ENCODE data around the gene LIPK. TPM values are rescaled to one million over a fixed set of nuclear protein-coding genes. Genes with fewer than 3 reads are reported as not detected.

Gene LIPK
- polyA plus RNA-seq, 1 experiment, result not detected

DNA sequence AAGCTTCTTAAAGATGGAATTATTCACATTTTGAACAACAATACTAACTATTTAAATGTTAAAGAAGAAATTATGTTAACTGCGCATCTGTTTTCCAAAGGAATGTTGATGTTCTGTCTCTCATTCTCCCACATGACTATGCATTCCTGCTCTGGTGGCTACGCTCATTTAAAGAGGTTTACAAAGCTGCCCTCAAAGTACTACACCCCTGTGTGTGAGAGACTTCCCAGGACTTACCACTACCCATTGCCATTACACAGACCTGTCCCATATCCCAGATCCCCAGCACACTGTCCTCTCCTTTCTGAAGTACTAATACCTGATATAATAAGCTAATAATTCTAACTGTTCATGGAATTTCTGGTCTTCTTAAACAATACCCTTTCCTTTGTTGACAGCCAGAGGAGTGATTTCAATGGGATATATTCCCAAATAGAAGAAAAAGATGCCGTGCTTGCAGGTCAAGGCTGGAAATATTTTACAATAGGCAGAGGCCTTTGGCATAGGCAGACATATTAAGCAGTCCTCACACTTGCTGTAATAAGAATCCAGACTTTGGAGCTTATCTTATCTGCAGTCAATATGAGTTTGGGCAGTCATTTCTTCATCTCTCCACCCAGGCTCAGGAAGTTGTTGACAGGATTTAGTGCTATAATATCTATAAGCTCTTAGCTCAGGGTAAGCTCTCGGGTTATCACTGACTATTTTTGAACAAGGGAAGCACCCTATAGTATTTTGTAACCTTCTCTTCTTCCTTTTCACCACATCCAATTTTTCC is 29.6 kb upstream of the LIPK start:
- no peak for DNase-seq (ENCODE audit: low read depth, low spot score)
- POLR2A ChIA-PET, result no interaction called here
- TF ChIP-seq, protein P1, sequence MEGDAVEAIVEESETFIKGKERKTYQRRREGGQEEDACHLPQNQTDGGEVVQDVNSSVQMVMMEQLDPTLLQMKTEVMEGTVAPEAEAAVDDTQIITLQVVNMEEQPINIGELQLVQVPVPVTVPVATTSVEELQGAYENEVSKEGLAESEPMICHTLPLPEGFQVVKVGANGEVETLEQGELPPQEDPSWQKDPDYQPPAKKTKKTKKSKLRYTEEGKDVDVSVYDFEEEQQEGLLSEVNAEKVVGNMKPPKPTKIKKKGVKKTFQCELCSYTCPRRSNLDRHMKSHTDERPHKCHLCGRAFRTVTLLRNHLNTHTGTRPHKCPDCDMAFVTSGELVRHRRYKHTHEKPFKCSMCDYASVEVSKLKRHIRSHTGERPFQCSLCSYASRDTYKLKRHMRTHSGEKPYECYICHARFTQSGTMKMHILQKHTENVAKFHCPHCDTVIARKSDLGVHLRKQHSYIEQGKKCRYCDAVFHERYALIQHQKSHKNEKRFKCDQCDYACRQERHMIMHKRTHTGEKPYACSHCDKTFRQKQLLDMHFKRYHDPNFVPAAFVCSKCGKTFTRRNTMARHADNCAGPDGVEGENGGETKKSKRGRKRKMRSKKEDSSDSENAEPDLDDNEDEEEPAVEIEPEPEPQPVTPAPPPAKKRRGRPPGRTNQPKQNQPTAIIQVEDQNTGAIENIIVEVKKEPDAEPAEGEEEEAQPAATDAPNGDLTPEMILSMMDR (IDR thresholded peaks at IDR 0.05; ENCODE audit: low read depth, low read length), result no peak
- no peaks in the 10 kb centered on the region for H3K27me3 ChIP-seq (ENCODE audit: control insufficient read depth, insufficient read depth, low read length)
- H3K27ac ChIP-seq (ENCODE audit: low read depth, low read length), result no peak overlapping the region
- CTCF ChIA-PET, result interaction anchor here (1.0 to 2.8 kb wide), 4 partner anchors 9 to 111 kb away, joined by 3 to 17 read pairs (median 4); partner anchors contain the start of gene RNLS
- H3K4me3 ChIP-seq (ENCODE audit: low read depth, low read length), result no peak overlapping the region
- no peaks in the 10 kb centered on the region for H3K9me3 ChIP-seq (ENCODE audit: control insufficient read depth, insufficient read depth, low read length)

DNA sequence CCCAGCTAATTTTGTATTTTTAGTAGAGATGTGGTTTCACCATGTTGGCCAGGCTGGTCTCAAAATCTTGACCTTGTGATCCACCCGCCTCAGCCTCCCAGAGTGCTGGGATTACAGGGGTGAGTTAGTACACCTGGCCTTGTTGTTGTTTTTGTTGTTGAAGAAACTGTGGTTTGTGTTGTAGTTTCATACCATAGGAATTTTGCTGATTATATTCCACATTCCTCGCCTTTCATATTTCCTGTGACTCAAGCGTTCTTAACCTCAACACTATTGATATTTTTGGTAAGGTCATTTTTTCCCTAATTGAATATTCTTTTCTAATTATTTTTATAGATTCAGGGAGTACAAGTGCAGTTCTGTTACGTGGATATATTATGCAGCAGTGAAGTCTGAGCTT is 25.1 kb upstream of the LIPK start:
- Histone ChIP-seq H3K27me3 (ENCODE audit: control insufficient read depth, insufficient read depth, low read length) (no peaks in the 10 kb centered on the region), H3K4me3 (ENCODE audit: low read depth, low read length) (no peak overlapping the region), H3K9me3 (ENCODE audit: control insufficient read depth, insufficient read depth, low read length) (no peaks in the 10 kb centered on the region), H3K27ac (ENCODE audit: low read depth, low read length) (no peak overlapping the region)
- TF ChIP-seq, protein P1 (IDR thresholded peaks at IDR 0.05; ENCODE audit: low read depth, low read length), result no peak
- CTCF ChIA-PET, result interaction anchor here (1.2 kb wide), 1 partner anchor 12 kb away, joined by 4 read pairs; no protein-coding TSS in a partner anchor
- DNase-seq (ENCODE audit: low read depth, low spot score), result no peak
- POLR2A ChIA-PET, result no interaction called here

DNA sequence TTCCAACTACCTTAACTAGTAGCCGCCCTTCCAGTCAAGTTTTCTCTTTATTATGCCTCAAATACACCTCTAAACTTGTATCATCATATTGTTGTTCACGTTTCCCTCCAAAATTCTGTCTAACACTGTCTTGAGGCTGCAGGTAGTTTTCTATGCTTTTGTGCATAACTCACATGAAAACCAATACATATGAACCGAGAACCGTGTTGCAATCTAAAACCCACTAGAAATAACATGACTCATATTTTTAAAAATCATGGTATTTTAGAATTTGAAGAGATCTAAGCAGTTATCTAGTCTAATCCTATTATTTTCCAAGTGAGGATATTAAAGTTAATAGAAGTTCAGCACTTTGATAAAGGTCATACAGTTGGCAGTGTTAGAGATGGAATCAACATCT is 23.6 kb upstream of the LIPK start:
- Histone ChIP-seq H3K9me3 (ENCODE audit: control insufficient read depth, insufficient read depth, low read length) (no peaks in the 10 kb centered on the region), H3K4me3 (ENCODE audit: low read depth, low read length) (no peak overlapping the region), H3K27ac (ENCODE audit: low read depth, low read length) (no peak overlapping the region), H3K27me3 (ENCODE audit: control insufficient read depth, insufficient read depth, low read length) (no peaks in the 10 kb centered on the region)
- POLR2A ChIA-PET, result no interaction called here
- CTCF ChIA-PET, result interaction anchor here (1.0 to 1.6 kb wide), 2 partner anchors 11 to 127 kb away, joined by 4 to 6 read pairs; no protein-coding TSS in a partner anchor
- TF ChIP-seq, protein P1 (IDR thresholded peaks at IDR 0.05; ENCODE audit: low read depth, low read length), result no peak
- DNase-seq (ENCODE audit: low read depth, low spot score), result no peak

DNA sequence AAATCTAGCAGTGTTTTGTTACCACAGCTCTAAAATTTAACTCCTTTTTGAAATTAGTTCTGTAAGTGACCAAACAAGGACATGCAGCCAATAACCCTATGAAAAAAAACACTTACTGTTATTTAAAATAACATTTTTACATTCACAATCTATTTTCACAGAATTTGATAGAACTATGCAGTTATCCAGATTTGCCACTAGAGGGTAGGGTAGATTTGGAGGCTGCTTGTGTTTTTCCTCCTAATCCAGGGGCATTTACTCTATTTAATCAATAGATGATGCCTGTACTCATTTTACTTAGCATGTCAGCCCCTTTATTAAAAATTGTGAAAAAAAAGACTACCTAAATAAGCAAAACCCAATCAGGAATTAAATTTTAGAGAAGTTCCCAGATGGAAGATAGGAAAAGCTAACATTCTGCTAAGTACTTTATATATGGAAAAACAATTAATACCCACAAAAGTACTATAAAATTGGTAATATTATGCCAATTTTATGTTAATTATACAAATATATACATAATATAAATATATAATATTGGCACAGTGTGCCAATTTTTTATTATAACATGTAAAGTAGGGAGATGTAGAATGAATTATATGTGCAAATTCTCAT is 18.1 kb upstream of the LIPK start:
- ChIA-PET POLR2A (no interaction called here), CTCF (interaction anchor here (0.6 to 5.8 kb wide), 33 partner anchors 9 to 672 kb away, joined by 3 to 49 read pairs (median 4); partner anchors contain the start of genes LIPN and RNLS)
- Histone ChIP-seq H3K27me3 (ENCODE audit: control insufficient read depth, insufficient read depth, low read length) (no peaks in the 10 kb centered on the region), H3K27ac (ENCODE audit: low read depth, low read length) (no peak overlapping the region), H3K9me3 (ENCODE audit: control insufficient read depth, insufficient read depth, low read length) (no peaks in the 10 kb centered on the region), H3K4me3 (ENCODE audit: low read depth, low read length) (no peak overlapping the region)
- TF ChIP-seq, protein P1 (IDR thresholded peaks at IDR 0.05; ENCODE audit: low read depth, low read length), result peak; percentile 85
- no peak for DNase-seq (ENCODE audit: low read depth, low spot score)

DNA sequence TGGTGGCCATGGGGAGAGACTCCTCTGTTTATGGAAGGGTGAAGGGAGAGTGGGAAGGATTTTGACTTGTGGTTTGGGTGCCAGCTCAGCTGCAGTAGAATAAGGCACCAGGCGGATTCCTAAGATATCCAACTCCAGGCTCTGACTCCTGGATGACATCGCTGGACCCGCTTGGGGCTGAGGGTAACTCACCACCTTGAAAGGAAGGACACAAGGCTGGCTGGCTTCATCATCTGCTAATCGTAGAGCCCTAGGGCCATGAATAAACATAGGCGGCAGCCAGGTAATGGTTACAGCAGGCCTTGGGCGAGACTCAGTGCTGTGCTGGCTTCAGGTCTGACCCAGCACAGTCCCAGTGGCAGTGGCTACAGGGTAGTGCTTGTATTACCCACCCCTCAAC is 16.7 kb upstream of the LIPK start:
- Histone ChIP-seq H3K27ac (ENCODE audit: low read depth, low read length) (no peak overlapping the region), H3K9me3 (ENCODE audit: control insufficient read depth, insufficient read depth, low read length) (no peaks in the 10 kb centered on the region), H3K4me3 (ENCODE audit: low read depth, low read length) (no peak overlapping the region), H3K27me3 (ENCODE audit: control insufficient read depth, insufficient read depth, low read length) (no peaks in the 10 kb centered on the region)
- ChIA-PET CTCF (interaction anchor here (1.3 to 5.8 kb wide), 4 partner anchors 22 to 244 kb away, joined by 3 to 49 read pairs (median 12); partner anchors contain the start of gene RNLS), POLR2A (no interaction called here)
- no peak for DNase-seq (ENCODE audit: low read depth, low spot score)
- TF ChIP-seq, protein P1 (IDR thresholded peaks at IDR 0.05; ENCODE audit: low read depth, low read length), result no peak

Measured in AG04450 (cell line).